H1 (cell line): ENCODE results near the gene MLEC. TPM values are rescaled to one million over a fixed set of nuclear protein-coding genes. Genes with fewer than 3 reads are reported as not detected.

Experiments used
- CHD1 ChIP-seq: IDR thresholded peaks from 2 replicates; pipeline ENCODE4 v1.6.1; 2012; ENCODE audit warnings: low read depth, low read length, improper control_type of control experiment
- CREB1 ChIP-seq: IDR thresholded peaks from 2 replicates; pipeline ENCODE4 v1.6.1; 2012; ENCODE audit warnings: inconsistent platforms
- RFX5 ChIP-seq: IDR thresholded peaks from 2 replicates; pipeline ENCODE4 v1.6.1; 2011; ENCODE audit warnings: low read depth, low read length, improper control_type of control experiment, borderline replicate concordance
- SAP30 ChIP-seq: fragments of 300-600 bp; sonication (generic); IDR thresholded peaks from 2 replicates; pipeline ENCODE4 v1.7.1; 2012; ENCODE audit warnings: low read length, moderate library complexity, mild to moderate bottlenecking, inconsistent platforms; ENCODE audit not compliant: insufficient read depth, insufficient replicate concordance
- polyA plus RNA-seq, 7 experiments: library from polyadenylated mRNA; depleted of rRNA in 3 of 7; stranded (reverse) in 5 of 7; unstranded in 2 of 7; fragments of >200 nt in 5 of 7; fragments of 200-250 nt in 2 of 7; gene quantifications; 1 replicate in 5 of 7; 2 replicates in 1 of 7; 4 replicates in 1 of 7; pipeline versions ENCODE4 v1.2.1 to v1.2.3, GENCODE V29; 2011 to 2013; ENCODE audit warnings: missing spikeins in 2 of 7, mixed read lengths in 2 of 7
- total RNA-seq: library from RNA; stranded (reverse); fragmentation: NEBNext Ultra II Directional; extraction: Animal tissue kit (Norgen Biotek cat#: 25700); gene quantifications from 2 replicates; pipeline ENCODE4 v1.2.1, GENCODE V29; 2021

The MLEC gene
- total and polyA plus RNA-seq, 2 of the 8 experiments (the other 6 are each of a cell fraction or from before 2014, with no cell fraction given): 37.1 to 260 TPM

- TF ChIP-seq CREB1: no peak
- no peak for TF ChIP-seq RFX5
- TF ChIP-seq CHD1: no peak
- TF ChIP-seq SAP30: no peak
- TF ChIP-seq, all 59 proteins: peak for 0
Measured at GRCh38 chr12:120659151-120659525, 27.8 kb upstream of the MLEC start (continued).
